A549 (cell line): ENCODE measurements around the gene TEP1.

Experiments used
- CHD2 ChIP-seq: fragments of 150-350 bp; IDR thresholded peaks from 2 replicates; pipeline ENCODE4 v1.6.1; 2014; ENCODE audit warnings: low read length; ENCODE audit not compliant: partially characterized antibody
- CTCF ChIP-seq: fragments of >200 bp; sonication (Bioruptor Twin); formaldehyde crosslinking; IDR thresholded peaks from 3 replicates; pipeline ENCODE4 v1.5.1; 2016
- JUNB ChIP-seq: fragments of >200 bp; sonication (Bioruptor Twin); formaldehyde crosslinking; IDR thresholded peaks from 2 replicates; pipeline ENCODE4 v1.6.1; 2016
- MAFK ChIP-seq: fragments of 450-650 bp; IDR thresholded peaks from 2 replicates; pipeline ENCODE4 v1.6.1; 2014; ENCODE audit not compliant: partially characterized antibody
- MAX ChIP-seq: IDR thresholded peaks from 2 replicates; pipeline ENCODE4 v1.6.1; 2012
- NPAS2 ChIP-seq: fragments of 250-450 bp; sonication (Bioruptor Pico); IDR thresholded peaks from 2 replicates; pipeline ENCODE4 v1.8.0; 2022; ENCODE audit warnings: mild to moderate bottlenecking, moderate library complexity, borderline replicate concordance
- NR3C1 ChIP-seq: fragments of >200 bp; sonication (Bioruptor Twin); formaldehyde crosslinking; IDR thresholded peaks from 3 replicates; pipeline ENCODE4 v1.6.1; 2017
- POLR2A ChIP-seq: IDR thresholded peaks from 2 replicates; pipeline ENCODE4 v1.6.1; 2012; ENCODE audit warnings: mild to moderate bottlenecking, low read length
- POLR2AphosphoS2 ChIP-seq: conservative IDR thresholded peaks from 2 replicates; pipeline ENCODE4 v1.6.1; 2012; ENCODE audit warnings: low read length, improper control_type of control experiment, inconsistent platforms
- SMC3 ChIP-seq: fragments of >200 bp; sonication (Bioruptor Twin); formaldehyde crosslinking; IDR thresholded peaks from 3 replicates; pipeline ENCODE4 v1.6.1; 2018; ENCODE audit warnings: inconsistent platforms
- SREBF2 ChIP-seq: fragments of 450-650 bp; IDR thresholded peaks from 2 replicates; pipeline ENCODE4 v1.6.1; 2014; ENCODE audit warnings: mild to moderate bottlenecking, moderate library complexity

- no peak for TF ChIP-seq NPAS2
- TF ChIP-seq NR3C1: no peak
- no peak for TF ChIP-seq CTCF
- no peak for TF ChIP-seq POLR2A
- no peak for TF ChIP-seq SREBF2
- TF ChIP-seq JUNB: no peak
- TF ChIP-seq CHD2: no peak
- no peak for TF ChIP-seq POLR2AphosphoS2
- no peak for TF ChIP-seq MAX
- no peak for TF ChIP-seq MAFK
- TF ChIP-seq SMC3: no peak
These were observed 890 bp downstream of the TEP1 start for GRCh38 chr14:20412411-20412810.
